Measurements from ENCODE around the gene IGFBPL1. TPM values are rescaled to one million over a fixed set of nuclear protein-coding genes. Genes with fewer than 3 reads are reported as not detected.

Gene IGFBPL1
- total and polyA plus RNA-seq, 4 donors, result 0.23 to 2.4 (median 0.95) TPM

GRCh38 chr9:38417003-38417945 lies 7.0 kb downstream of the IGFBPL1 start:
- Histone ChIP-seq H3K27ac (ENCODE audit: low read depth in 1 of 2, low read length in 1 of 2) (no peak overlapping the region), H3K27me3 (ENCODE audit: control insufficient read depth in 3 of 3, insufficient read depth in 3 of 3, low read length in 2 of 3) (peaks cover 0 to 30% (median 20%) of the 10 kb centered on the region in 3 donors), H3K36me3 (ENCODE audit: control insufficient read depth in 4 of 4, insufficient read depth in 4 of 4, low read length in 4 of 4) (no peaks in the 10 kb centered on the region), H3K9ac (ENCODE audit: insufficient read depth in 1 of 2, low read length in 2 of 2) (no peak overlapping the region), H3K4me3 (no peak overlapping the region), H3K4me1 (ENCODE audit: control insufficient read depth in 5 of 5, insufficient read depth in 5 of 5, low read length in 5 of 5) (peaks cover 0 to 16% (median 0%) of the 10 kb centered on the region in 5 donors), H3K9me3 (ENCODE audit: control insufficient read depth in 4 of 4, insufficient read depth in 3 of 4, low read length in 3 of 4) (no peaks in the 10 kb centered on the region)
- TF ChIP-seq, protein P1, sequence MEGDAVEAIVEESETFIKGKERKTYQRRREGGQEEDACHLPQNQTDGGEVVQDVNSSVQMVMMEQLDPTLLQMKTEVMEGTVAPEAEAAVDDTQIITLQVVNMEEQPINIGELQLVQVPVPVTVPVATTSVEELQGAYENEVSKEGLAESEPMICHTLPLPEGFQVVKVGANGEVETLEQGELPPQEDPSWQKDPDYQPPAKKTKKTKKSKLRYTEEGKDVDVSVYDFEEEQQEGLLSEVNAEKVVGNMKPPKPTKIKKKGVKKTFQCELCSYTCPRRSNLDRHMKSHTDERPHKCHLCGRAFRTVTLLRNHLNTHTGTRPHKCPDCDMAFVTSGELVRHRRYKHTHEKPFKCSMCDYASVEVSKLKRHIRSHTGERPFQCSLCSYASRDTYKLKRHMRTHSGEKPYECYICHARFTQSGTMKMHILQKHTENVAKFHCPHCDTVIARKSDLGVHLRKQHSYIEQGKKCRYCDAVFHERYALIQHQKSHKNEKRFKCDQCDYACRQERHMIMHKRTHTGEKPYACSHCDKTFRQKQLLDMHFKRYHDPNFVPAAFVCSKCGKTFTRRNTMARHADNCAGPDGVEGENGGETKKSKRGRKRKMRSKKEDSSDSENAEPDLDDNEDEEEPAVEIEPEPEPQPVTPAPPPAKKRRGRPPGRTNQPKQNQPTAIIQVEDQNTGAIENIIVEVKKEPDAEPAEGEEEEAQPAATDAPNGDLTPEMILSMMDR (IDR thresholded peaks at IDR 0.05; ENCODE audit: control extremely low read depth, extremely low read depth), result no peak
- DNase-seq (no peak), ATAC-seq (ENCODE audit: insufficient read depth, low FRiP score) (no peak)
- WGBS, 2 donors, result 67 to 71% methylated on average over 8 of the region's 8 CpGs

GRCh38 chr9:38416461-38416860 lies 7.8 kb downstream of the IGFBPL1 start:
- TF ChIP-seq, protein P1 (IDR thresholded peaks at IDR 0.05; ENCODE audit: control extremely low read depth, extremely low read depth), result no peak
- peaks cover 0 to 9% (median 0%) of the 10 kb centered on the region in 5 donors for H3K4me1 ChIP-seq (ENCODE audit: control insufficient read depth in 5 of 5, insufficient read depth in 5 of 5, low read length in 5 of 5)
- H3K27ac ChIP-seq (ENCODE audit: low read depth in 1 of 2, low read length in 1 of 2), result no peak overlapping the region
- no peak overlapping the region for H3K4me3 ChIP-seq
- 72 to 80% methylated on average over 4 of the region's 4 CpGs for WGBS, 2 donors
- DNase-seq, result no peak
- H3K27me3 ChIP-seq (ENCODE audit: control insufficient read depth in 3 of 3, insufficient read depth in 3 of 3, low read length in 2 of 3), result peaks cover 0 to 28% (median 17%) of the 10 kb centered on the region in 3 donors
- H3K36me3 ChIP-seq (ENCODE audit: control insufficient read depth in 4 of 4, insufficient read depth in 4 of 4, low read length in 4 of 4), result no peaks in the 10 kb centered on the region
- no peak overlapping the region for H3K9ac ChIP-seq (ENCODE audit: insufficient read depth in 1 of 2, low read length in 2 of 2)
- ATAC-seq (ENCODE audit: insufficient read depth, low FRiP score), result no peak
- H3K9me3 ChIP-seq (ENCODE audit: control insufficient read depth in 4 of 4, insufficient read depth in 3 of 4, low read length in 3 of 4), result no peaks in the 10 kb centered on the region

DNA sequence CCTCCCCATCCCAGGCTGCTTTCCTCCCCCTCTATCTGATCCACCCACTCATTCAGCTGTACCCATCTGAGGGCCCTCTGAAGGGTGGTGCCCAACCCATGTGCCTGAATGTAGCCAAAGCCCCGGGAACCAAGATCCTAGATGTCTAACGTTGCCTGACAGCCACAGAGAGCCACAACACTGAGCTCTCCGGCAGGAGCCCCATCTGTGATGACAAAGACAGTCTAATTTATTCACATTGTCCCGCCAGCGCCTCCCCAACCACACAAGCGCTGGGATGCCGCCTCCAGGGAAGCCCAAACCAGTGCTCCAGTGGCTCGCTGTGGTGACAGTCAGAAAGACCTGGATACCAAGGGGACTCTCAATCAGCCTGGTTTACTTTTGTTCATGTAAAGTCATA lies 8.4 kb downstream of the IGFBPL1 start:
- TF ChIP-seq, protein P1 (IDR thresholded peaks at IDR 0.05; ENCODE audit: control extremely low read depth, extremely low read depth), result no peak
- DNase-seq (no peak), ATAC-seq (ENCODE audit: insufficient read depth, low FRiP score) (no peak)
- Histone ChIP-seq H3K27me3 (ENCODE audit: control insufficient read depth in 3 of 3, insufficient read depth in 3 of 3, low read length in 2 of 3) (peaks cover 0 to 23% (median 17%) of the 10 kb centered on the region in 3 donors), H3K9ac (ENCODE audit: insufficient read depth in 1 of 2, low read length in 2 of 2) (no peak overlapping the region), H3K4me3 (no peak overlapping the region), H3K36me3 (ENCODE audit: control insufficient read depth in 4 of 4, insufficient read depth in 4 of 4, low read length in 4 of 4) (no peaks in the 10 kb centered on the region), H3K4me1 (ENCODE audit: control insufficient read depth in 5 of 5, insufficient read depth in 5 of 5, low read length in 5 of 5) (peaks cover 0 to 8% (median 0%) of the 10 kb centered on the region in 5 donors), H3K27ac (ENCODE audit: low read depth in 1 of 2, low read length in 1 of 2) (no peak overlapping the region), H3K9me3 (ENCODE audit: control insufficient read depth in 4 of 4, insufficient read depth in 3 of 4, low read length in 3 of 4) (no peaks in the 10 kb centered on the region)
- WGBS, 2 donors, result 89% methylated on average over 8 of the region's 8 CpGs
